GM03348 (cell line): ENCODE results near the gene PANK4.
"Not testable (repeated sequence)": the region's sequence is repeated elsewhere in the genome, so short reads cannot be mapped to it uniquely, and the experiment has no call there.

Source experiments
- DNase-seq: peaks from one replicate; pipeline ENCODE4 v3.0.0; 2012; ENCODE audit warnings: low spot score

PANK4 gene

DNA sequence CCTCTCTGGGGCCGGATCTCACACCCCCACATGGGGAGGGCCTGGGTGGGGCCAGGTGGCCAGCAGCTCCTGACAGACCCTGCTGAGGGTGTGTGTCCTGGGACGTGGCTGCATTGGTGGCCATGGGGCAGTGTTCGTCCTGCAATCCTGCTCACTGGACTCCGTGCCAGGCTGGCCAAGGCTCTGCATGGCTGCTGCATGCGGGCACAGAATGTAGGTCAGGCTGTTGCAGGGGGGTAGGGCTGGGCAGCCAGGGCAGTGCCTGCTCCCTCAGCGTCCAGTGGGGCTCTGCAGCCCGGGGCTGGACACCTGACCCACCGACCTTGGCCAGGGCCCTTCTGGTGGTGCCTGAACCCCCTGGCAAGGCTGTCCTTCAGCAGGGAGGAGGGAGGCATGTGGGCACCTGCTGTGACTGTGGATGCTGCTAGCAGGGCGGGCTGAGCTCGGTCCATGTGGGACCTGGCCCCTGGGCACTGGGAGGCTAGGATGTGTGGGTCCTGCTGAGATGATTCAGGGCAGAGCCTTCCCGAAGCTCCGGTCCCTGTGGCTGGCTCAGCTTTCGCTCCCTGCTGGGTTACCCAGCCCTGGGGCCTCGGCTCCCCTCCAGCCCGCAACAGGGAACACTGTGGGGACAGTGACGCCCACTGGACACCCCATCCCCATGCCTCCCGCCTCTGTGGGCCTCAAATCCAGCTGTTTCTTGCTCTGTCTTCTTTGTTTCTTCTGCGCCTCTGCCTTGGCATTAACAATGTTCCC, 65.2 kb downstream of the PANK4 start:
- no peak for DNase-seq

- DNase-seq = no peak
These were observed 66.2 kb downstream of the PANK4 start for GRCh38 chr1:2460203-2460602.

- DNase-seq = no peak
These were observed 66.6 kb downstream of the PANK4 start for GRCh38 chr1:2459757-2460156.

DNA sequence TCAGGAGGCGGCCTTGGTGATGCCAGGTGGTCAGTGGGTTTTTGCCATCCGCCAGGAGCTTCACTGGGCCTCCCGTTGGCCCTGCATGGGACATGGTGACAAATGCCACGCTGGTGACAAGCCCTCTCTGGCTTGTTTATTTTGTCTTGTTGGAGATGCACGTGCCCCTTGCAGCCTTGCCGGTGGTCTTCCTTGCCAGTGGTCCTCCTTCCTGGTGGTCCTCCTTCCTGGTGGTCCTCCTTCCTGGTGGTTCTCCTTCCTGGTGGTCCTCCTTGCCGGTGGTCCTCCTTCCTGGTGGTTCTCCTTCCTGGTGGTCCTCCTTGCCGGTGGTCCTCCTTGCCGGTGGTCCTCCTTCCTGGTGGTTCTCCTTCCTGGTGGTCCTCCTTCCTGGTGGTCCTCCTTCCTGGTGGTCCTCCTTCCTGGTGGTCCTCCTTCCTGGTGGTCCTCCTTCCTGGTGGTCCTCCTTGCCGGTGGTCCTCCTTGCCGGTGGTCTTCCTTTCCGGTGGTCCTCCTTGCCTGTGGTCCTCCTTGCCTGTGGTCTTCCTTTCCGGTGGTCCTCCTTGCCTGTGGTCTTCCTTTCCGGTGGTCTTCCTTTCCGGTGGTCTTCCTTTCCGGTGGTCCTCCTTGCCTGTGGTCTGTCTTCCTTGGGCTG, 67.2 kb downstream of the PANK4 start:
- not testable (repeated sequence) for DNase-seq

DNA sequence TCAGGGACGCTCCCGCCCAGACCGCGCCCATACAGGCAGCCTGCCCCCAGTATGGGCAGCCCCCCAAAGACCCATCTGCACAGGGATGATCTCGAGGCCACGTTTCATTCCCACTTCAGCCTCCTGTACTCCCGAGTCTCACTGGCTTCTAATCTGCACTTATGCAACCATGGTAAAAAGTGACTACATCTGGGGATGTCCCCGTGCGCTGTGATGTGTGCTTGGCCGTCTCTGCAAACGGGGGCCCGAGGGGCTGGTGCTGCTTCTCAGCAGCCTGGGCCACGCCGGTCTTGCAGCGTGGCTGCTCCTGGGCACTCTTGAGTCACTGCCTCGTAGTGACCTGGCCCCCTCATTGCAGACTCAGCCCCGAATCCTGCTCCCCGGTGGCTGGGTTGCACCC, 67.7 kb downstream of the PANK4 start:
- no peak for DNase-seq
